ENCODE measurements around the gene CERS1. TPM values are rescaled to one million over a fixed set of nuclear protein-coding genes. Genes with fewer than 3 reads are reported as not detected.

The CERS1 gene
- 0.31 TPM in 1 of 2 replicates, not detected in the other for total RNA-seq

GRCh38 chr19:18895824-18896341 is at the start of gene CERS1:
TSS of gene CERS1 (minus strand) at chr19:18896158. CDS start at chr19:18896072, 86 bp downstream.

GRCh38 chr19:18940769-18941627 is 45.0 kb upstream of the CERS1 start, which contains the start of gene HOMER3:
TSS of gene HOMER3 (minus strand) at chr19:18941217. CDS start at chr19:18938982, 2,235 bp downstream.

GRCh38 chr19:18919086-18919899 is 23.3 kb upstream of the CERS1 start, which contains the start of the genes COPE and DDX49:
TSS of gene COPE (minus strand) at chr19:18919387. CDS start at chr19:18919348, 39 bp downstream.
TSS of gene DDX49 (plus strand) at chr19:18919715. CDS start at chr19:18919742, 27 bp downstream.

GRCh38 chr19:18831524-18832305 is 64.2 kb downstream of the CERS1 start, which contains the start of gene UPF1:
TSS of gene UPF1 (plus strand) at chr19:18831959. CDS start at chr19:18832210, 251 bp downstream.

Other genes with a start within 250 kb of the CERS1 start
- 0.80 and 3.0 TPM in 2 replicates for gene CRTC1, start 212.5 kb downstream of the CERS1 start, total RNA-seq
- not detected in 2 replicates for gene COMP, start 104.9 kb downstream of the CERS1 start, total RNA-seq
- 51.6 and 56.0 TPM in 2 replicates for gene UPF1, start 64.2 kb downstream of the CERS1 start, total RNA-seq
- 384 and 460 TPM in 2 replicates for gene COPE, start 23.2 kb upstream of the CERS1 start, total RNA-seq
- gene DDX49, start 23.6 kb upstream of the CERS1 start, total RNA-seq = 48.3 and 77.8 TPM in 2 replicates
- gene HOMER3, start 45.1 kb upstream of the CERS1 start, total RNA-seq = 173 and 189 TPM in 2 replicates
- 17.4 and 19.0 TPM in 2 replicates for gene SUGP2, start 137.4 kb upstream of the CERS1 start, total RNA-seq
- 32.1 and 58.4 TPM in 2 replicates for gene ARMC6, start 137.4 kb upstream of the CERS1 start, total RNA-seq
- gene SLC25A42, start 167.8 kb upstream of the CERS1 start, total RNA-seq = 0.99 and 2.8 TPM in 2 replicates
- 31.7 and 34.8 TPM in 2 replicates for gene TMEM161A, start 242.3 kb upstream of the CERS1 start, total RNA-seq

All from hair follicular keratinocyte (primary cell).